ENCODE data around the gene CUL1.

DNA sequence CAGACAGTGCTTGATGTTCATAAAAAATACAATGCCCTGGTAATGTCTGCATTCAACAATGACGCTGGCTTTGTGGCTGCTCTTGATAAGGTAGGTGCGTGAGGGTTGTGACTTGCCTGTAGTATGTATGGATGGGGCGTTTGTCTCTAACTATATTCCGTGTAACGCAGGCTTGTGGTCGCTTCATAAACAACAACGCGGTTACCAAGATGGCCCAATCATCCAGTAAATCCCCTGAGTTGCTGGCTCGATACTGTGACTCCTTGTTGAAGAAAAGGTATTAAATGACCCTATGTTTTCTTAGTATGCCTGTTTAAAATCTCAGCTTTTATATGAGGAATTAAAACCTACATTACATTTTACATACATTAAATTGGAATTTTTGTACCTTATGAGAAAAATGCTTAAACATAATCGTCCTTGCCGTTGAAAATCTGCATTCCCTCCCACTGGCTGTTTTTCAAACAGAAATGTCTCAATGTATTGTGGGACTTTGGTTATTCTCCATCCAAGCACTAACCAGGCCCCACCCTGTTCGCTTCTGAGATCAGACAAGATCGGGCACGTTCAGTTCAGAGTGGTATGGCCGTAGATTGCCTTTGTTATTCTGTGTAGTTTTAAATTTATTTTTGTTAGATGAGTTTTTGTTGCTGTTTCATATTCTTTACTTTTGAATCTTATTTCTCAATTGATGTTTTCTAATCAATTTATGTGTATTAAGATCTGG, 85.3 kb downstream of the CUL1 start:
- TF ChIP-seq CTCF (conservative IDR thresholded peaks at IDR 0.05; ENCODE audit: low read depth, low read length) (no peak), EZH2 (IDR thresholded peaks at IDR 0.05; ENCODE audit: low read length, unreplicated experiment) (no peak), EZH2phosphoT487 (IDR thresholded peaks at IDR 0.05; ENCODE audit: borderline replicate concordance, low read length) (no peak)

Measured in PC-3 (cell line).